Hematopoietic multipotent progenitor cell treated with erythropoietin and hydrocortisone succinate and interleukin-3 and kit ligand, for 15 days (in vitro differentiated cells): ENCODE measurements around the gene LRRC45.
"Not testable (repeated sequence)": the region's sequence is repeated elsewhere in the genome, so short reads cannot be mapped to it uniquely, and the experiment has no call there.

Experiments
- DNase-seq: peaks from one replicate; pipeline ENCODE4 v3.0.0-alpha.2; 2015; ENCODE audit warnings: low spot score

The LRRC45 gene

GRCh38 chr17:82022981-82023446 lies at the start of gene LRRC45:
Gene LRRC45, plus strand, starts transcription at chr17:82023305. Its CDS starts 339 bp downstream, at chr17:82023644.
- peak; percentile 99 for DNase-seq

GRCh38 chr17:81973432-81973831 lies 49.7 kb upstream of the LRRC45 start:
- no peak for DNase-seq

GRCh38 chr17:81976332-81977210 lies 46.5 kb upstream of the LRRC45 start:
- no peak for DNase-seq

GRCh38 chr17:81977211-81977808 lies 45.8 kb upstream of the LRRC45 start, which contains the start of gene ASPSCR1:
Gene ASPSCR1, plus strand, starts transcription at chr17:81977629. Its CDS starts 18 bp downstream, at chr17:81977647.
- peak; percentile 93 for DNase-seq

GRCh38 chr17:81978524-81979298 lies 44.4 kb upstream of the LRRC45 start:
- no peak for DNase-seq

- DNase-seq, result no peak
Measured at GRCh38 chr17:81980122-81980521, 43.0 kb upstream of the LRRC45 start.

DNA sequence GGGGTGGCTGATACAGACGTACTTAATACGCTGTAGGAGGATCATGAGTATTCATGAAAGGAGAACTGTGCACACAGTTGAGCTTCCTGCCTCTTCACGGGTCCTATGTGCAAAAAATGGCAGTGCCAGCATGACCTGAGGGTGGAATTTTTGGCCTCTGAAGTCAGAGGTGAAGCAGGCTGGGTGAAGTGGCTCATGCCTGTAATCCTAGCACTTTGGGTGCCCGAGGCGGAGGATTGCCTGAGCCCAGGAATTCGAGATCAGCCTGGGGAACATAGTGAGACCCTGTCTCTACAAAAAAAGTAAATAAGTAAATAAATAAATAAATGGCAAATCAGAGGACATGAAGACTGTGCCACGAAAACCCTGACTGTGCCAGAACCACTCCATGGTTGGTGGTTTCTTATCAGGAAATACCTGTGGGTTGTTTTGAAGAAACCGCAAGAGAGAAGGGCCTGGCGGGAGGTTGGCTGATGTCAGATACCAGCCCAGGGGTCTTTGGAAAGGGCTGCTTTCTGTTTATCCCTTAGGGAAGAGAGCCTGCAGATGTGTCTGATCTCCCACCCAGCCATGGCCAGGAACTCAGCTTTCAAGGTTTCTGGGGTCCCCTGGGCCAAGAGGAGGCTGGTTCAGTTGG lies 42.3 kb upstream of the LRRC45 start:
- no peak for DNase-seq

DNA sequence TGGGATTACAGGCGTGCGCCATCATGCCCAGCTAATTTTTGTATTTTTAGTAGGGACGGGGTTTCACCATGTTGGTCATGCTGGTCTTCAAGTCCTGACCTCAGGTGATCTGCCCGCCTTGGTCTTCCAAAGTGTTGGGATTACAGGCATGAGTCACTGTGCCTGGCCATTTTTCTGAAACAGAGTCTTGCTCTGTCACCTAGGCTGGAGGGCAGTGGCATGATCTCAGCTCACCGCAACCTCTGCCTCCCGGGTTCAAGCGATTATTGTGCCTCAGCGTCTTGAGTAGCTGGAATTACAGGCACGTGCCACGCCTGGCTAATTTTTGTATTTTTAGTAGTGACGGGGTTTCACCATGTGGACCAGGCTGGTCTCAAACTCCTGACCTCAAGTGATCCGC lies 41.6 kb upstream of the LRRC45 start:
- not testable (repeated sequence) for DNase-seq

DNA sequence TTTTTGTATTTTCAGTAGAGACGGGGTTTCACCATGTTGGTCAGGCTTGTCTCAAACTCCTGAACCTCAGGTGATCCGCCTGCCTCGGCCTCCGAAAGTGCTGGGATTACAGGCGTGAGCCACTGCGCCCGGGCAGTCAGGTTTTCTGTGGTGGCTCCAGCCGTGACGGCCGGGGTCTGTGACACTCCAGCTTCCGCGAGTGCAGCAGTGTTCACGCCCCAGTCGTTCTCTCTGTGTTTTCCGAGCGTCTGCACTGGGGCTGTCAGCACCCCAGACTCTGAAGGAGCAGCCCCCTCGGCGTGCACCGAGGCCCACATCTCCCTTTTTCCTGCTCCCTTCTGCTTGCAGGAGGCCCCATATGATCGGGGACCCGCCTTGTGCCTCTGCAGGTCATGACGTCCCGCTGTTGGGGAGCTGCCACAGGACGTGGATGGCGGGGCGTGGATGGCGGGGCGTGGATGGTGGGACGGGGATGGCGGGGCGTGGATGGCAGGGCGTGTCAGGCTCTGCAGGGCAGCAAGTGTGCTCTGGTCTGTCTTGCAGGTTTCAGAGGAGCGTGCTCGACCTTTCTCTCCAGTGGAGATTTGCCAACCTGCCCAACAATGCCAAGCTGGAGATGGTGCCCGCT lies 40.0 kb upstream of the LRRC45 start:
- no peak for DNase-seq

DNA sequence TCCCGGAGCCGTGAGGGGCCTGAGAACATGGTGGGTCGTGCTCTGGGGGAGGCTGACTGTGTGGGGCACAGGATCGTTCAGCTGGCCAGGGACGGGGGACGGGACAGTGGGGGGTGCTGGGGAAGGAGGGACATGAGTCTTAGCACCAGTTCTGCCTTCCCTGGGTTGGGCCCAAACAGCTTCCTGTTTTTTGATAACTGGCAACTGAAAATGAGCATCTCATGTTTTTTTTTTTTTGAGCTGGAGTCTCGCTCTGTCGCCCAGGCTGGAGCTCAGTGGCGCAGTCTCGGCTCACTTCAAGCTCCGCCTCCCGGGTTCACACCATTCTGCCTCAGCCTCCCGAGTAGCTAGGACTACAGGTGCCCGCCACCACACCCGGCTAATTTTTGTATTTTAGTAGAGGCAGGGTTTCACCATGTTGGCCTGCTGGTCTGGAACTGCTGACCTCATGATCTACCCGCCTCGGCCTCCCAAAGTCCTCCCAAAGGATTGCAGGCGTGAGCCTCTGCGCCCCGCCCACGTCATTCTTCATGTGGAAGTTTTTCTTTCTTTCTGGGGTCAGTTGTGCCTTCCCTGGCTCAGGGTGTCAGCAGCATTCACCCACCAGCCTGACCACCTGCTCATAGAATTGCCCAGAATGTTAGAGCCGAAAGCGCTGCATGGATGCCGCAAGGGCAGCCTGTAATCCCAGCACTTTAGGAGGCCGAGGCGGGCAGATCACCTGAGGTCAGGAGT lies 39.3 kb upstream of the LRRC45 start:
- no peak for DNase-seq

DNA sequence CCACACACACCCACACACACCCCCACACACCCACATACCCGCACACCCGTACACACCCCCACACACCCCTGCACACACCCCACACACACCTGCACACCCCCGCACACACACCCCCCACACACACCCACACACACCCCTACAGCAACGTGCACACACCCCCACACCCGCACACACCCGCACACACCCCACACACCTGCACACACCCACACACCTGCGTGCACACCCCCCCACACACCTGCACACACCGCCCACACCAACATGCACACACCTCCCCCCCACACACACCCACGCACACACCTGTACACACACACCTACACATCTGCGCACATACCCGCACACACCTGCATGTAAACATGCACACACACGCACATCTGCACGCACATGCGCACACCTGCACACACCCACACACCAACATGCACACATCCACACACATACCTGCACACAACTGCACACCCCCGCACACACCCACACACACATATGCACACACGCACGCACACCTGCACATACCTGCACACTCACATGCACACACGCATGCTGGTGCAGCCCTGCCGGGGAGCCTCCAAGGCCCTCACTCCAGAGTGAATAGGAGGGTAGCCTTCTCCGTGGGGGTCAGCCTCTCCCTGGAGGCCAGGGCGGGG lies 38.2 kb upstream of the LRRC45 start:
- no peak for DNase-seq

GRCh38 chr17:81986606-81987005 lies 36.5 kb upstream of the LRRC45 start:
- DNase-seq, result no peak

DNA sequence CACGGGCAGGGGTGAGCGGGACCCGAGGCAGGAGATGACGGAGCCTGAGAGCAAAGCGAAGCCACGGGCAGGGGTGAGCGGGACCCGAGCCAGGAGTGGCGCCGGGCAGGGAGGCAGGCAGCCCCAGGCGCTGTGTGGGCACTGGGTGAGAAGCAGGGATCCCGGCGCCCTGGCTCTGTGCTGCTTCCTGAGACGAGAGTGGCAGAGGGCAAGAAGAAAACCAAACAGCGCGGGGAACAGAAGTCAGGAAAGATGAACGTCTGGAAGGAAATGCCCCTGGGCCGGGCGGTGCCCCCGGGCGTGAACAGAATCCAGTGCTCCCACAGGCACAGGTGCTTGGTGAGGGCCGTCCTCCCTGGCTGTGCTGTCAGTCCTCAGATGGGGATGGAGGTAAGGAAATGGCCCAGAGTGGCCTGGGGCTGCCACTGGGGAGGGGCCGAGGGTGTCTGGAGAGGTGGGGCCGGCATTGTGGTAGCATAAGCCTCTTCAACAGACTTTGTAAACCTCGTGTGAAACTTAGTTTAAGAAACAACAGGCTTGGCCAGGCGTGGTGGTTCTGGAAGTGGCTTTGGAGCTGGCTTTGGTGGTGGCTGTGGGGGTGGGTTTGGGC lies 35.8 kb upstream of the LRRC45 start:
- no peak for DNase-seq

- no peak for DNase-seq
Measured at GRCh38 chr17:81990836-81991683, 32.0 kb upstream of the LRRC45 start.

DNA sequence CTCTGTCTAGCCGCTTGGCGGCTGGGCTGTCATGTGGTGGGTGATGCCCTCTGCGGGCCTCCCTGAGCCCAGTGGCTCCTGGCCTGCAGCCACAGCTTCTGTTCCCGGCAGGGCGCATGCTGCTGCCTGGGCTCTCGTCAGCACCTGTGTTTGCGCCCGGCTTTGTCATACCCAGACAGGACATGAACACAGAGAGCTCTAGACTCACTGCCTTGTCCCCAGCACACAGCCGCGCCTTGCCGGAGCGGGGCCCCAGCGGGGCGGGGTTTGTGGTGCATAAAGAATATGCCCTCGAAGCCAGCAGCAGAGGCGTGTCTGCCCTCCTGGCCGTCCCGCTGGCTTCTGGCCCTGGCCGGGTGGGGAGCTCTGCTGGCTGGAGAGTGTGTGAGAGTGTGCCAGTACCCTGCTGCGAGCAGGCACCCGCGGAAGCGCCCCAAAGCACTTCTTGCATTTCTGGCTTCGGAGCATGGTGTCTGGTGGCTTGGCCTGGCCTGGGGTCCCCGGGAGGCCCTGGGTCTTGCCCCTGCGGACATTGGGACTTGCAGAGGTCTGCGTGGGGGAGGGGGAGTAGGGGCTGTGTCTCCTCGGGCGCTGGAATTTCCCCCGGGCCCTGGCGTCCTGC lies 31.3 kb upstream of the LRRC45 start:
- DNase-seq, result peak; percentile 31

DNA sequence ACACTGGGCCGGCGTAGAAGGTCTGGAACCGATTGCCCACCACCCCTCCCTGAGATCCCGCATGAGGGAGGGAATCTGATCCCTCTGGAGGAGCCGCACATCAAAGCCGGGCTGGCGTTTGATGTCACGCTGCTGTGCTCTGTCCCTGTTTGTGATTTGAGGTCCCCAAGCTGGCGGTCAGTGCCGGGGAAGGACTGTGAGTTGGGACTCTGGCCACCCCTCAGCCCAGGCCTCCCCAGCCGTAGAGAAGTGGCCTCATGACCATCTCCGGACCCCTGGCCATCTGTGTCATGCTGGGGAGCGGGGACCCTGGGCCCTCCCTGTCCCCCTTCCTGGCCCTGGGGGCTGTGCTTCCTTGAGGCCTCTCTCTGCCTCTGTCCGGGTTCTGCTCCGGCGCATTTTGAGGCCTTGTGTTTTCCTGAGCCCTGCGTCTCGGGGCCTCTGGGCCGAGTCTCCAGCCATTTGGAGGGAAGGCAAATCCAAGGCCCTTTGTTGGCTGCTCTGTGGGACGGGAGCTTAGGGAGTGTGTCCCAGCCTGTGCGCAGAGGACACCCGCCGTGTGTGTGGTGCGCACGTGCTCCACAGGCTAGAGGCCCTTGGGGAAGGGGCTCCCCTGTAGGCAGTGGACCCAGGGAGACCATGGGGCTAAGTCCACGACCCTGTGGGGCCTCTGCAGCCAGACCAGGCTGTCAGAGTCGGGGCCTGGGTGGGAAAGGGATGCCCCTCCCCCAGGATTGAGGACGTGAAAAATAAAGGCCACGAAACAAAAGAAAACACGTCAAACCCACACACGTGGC lies 30.6 kb upstream of the LRRC45 start:
- no peak for DNase-seq

DNA sequence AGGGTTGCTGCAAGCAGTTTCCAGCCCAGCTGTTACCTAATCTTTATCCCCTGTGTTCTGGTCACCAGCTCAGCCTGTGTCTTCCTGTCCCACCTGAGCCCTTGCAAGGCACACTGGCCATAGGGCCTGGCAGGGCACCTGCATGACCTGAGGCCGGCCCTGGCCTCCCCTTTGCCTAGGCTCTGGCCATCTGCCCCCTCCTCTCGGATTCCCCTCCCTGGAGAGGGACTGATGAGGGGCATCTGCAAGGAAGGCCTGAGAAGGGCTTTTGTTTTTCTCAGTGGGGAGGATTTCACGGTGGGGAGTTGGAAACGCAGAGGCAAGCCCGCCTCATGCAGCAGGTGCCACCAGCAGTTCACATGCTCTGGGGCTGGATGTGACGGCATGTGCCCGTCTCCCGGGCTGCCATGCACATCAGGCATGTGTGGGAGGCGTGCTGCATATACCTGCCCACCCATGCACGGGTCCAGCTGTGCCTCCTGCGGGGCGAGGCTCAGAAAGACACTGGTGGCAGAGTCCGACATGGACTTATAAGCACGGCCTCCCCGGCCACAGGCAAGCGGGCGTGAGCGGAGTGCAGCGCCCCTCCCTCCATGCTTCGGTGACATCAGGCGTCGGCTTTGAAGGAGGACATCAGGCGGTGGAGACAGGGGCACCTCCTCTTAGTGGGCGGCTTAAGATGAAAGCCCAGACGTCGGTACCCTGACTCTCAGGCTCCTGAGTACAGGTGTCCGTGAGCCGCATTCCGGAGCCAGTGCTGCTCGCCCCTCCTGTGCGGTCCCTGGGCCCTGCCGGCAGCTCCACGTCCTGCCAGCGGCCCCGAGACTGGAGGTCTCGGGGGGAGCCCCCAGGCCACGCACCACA lies 29.1 kb upstream of the LRRC45 start:
- DNase-seq, result no peak
